Activated CD4-positive, alpha-beta T cell treated with anti-CD3 and anti-CD28 coated beads, Interleukin-2, amount 10 ng/mL, durations not matched to agents 7 days and 5 days (primary cell): Measurements from ENCODE around the gene CDC42EP5. TPM values are rescaled to one million over a fixed set of nuclear protein-coding genes. Genes with fewer than 3 reads are reported as not detected.
"Not testable (repeated sequence)": the region's sequence is repeated elsewhere in the genome, so short reads cannot be mapped to it uniquely, and the experiment has no call there.

Source experiments
- CTCF ChIA-PET: fragments of 350-600 bp; sonication (Branson Sonifier 250); formaldehyde crosslinking; loops from one replicate; lab custom pipeline; 2021; ENCODE audit warnings: antibody characterized with exemption; lab: Charles Lee
- POLR2A ChIA-PET: fragments of 350-600 bp; sonication (Branson Sonifier 250); formaldehyde crosslinking; loops from one replicate; lab custom pipeline; 2021; ENCODE audit warnings: antibody characterized with exemption; lab: Charles Lee
- DNase-seq: peaks from one replicate; pipeline ENCODE4 v3.0.0-alpha.2; 2020
- H3K27ac Mint-ChIP-seq: one replicate; pipeline ENCODE4 v1.8.0; 2021; ENCODE audit warnings: mild to moderate bottlenecking, moderate library complexity, mixed read lengths
- H3K27me3 Mint-ChIP-seq: one replicate; pipeline ENCODE4 v1.8.0; 2021; ENCODE audit warnings: mixed read lengths
- H3K36me3 Mint-ChIP-seq: one replicate; pipeline ENCODE4 v1.8.0; 2021; ENCODE audit warnings: low read depth, mixed read lengths
- H3K4me1 Mint-ChIP-seq: one replicate; pipeline ENCODE4 v1.8.0; 2021; ENCODE audit warnings: mixed read lengths
- H3K4me3 Mint-ChIP-seq: one replicate; pipeline ENCODE4 v1.8.0; 2021; ENCODE audit warnings: mild to moderate bottlenecking, moderate library complexity, mixed read lengths
- H3K9me3 Mint-ChIP-seq: one replicate; pipeline ENCODE4 v1.8.0; 2021; ENCODE audit warnings: mixed read lengths
- total RNA-seq, 2 experiments: library from RNA; stranded (reverse); gene quantifications; one replicate each; pipeline ENCODE4 v1.2.3, GENCODE V29; 2021

Gene CDC42EP5
- total RNA-seq, 2 experiments from 2014 or later, result not detected

- ChIA-PET CTCF (interaction anchor here (0.7 to 1.9 kb wide), 5 partner anchors 28 to 193 kb away, joined by 3 to 4 read pairs (median 3); no protein-coding TSS in a partner anchor), POLR2A (no interaction called here)
- DNase-seq, result peak; percentile 43
- H3K9me3 Mint-ChIP-seq, result no peaks in the 10 kb centered on the region
- no peak overlapping the region for H3K4me3 Mint-ChIP-seq
- H3K27me3 Mint-ChIP-seq, result peaks cover 31% of the 10 kb centered on the region
- peaks cover 16% of the 10 kb centered on the region for H3K4me1 Mint-ChIP-seq
- no peak overlapping the region for H3K27ac Mint-ChIP-seq
- no peaks in the 10 kb centered on the region for H3K36me3 Mint-ChIP-seq
These were observed 8.3 kb upstream of the CDC42EP5 start for GRCh38 chr19:54481326-54481930.

DNA sequence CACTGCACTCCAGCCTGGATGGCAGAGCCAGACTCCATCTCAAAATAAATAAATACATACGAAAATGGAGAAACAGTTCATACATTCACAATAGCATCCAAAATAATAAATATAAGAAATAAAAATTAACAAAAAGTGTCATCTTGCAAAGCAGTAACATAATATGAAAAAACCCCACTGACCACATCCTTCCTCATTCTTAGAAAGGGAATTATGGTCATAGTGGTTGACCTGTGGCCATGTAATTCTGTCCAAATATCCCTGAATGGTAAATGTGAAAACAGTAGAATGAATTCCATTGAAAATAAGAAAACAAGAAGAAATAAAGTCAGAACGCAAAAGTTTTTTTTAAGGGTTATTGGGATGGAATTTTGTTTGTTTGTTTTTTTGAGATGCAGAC lies 7.0 kb upstream of the CDC42EP5 start:
- peaks cover 23% of the 10 kb centered on the region for H3K27me3 Mint-ChIP-seq
- H3K4me3 Mint-ChIP-seq, result no peak overlapping the region
- ChIA-PET CTCF (interaction anchor here (1.9 kb wide), 1 partner anchor 194 kb away, joined by 4 read pairs; no protein-coding TSS in a partner anchor), POLR2A (no interaction called here)
- H3K27ac Mint-ChIP-seq, result no peak overlapping the region
- H3K9me3 Mint-ChIP-seq, result no peaks in the 10 kb centered on the region
- H3K4me1 Mint-ChIP-seq, result peaks cover 16% of the 10 kb centered on the region
- H3K36me3 Mint-ChIP-seq, result no peaks in the 10 kb centered on the region
- no peak for DNase-seq

DNA sequence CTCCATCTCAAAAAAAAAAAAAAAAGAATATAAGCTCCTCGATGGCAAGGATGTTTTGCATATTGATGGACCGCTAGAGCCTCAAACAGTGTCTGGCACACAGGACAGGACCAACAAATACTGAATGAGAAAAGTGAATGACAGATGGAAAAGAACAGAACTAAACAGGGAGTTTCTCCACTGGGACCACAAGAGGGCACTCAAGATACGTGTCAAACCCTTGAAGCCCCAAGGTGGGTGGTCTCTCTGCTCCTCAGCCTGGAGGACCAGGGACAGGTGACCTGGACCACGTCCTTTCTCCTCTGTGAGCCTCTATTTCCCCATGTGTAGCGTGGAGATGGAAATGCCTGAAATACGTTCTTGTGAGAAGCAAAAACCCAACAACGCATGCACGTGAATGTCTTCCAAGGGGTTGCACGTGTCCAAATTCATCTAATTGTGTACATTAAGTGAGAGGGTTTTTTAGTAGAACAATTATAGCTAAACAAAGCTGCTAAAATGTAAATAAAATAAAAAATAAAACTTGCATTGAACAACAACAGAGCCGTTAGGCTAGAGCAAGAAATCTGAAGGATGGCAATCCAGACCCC lies 5.7 kb upstream of the CDC42EP5 start:
- Mint-ChIP-seq H3K4me3 (no peak overlapping the region), H3K9me3 (no peaks in the 10 kb centered on the region), H3K27me3 (peaks cover 18% of the 10 kb centered on the region), H3K36me3 (no peaks in the 10 kb centered on the region), H3K27ac (no peak overlapping the region), H3K4me1 (peaks cover 16% of the 10 kb centered on the region)
- POLR2A ChIA-PET, result no interaction called here
- DNase-seq, result peak; percentile 54
- CTCF ChIA-PET, result interaction anchor here (0.5 to 1.8 kb wide), 4 partner anchors 13 to 198 kb away, joined by 3 to 5 read pairs (median 3); no protein-coding TSS in a partner anchor

GRCh38 chr19:54477650-54478049 lies 4.6 kb upstream of the CDC42EP5 start:
- Mint-ChIP-seq H3K4me1 (peaks cover 14% of the 10 kb centered on the region), H3K27me3 (peaks cover 20% of the 10 kb centered on the region), H3K36me3 (no peaks in the 10 kb centered on the region), H3K4me3 (no peak overlapping the region), H3K9me3 (no peaks in the 10 kb centered on the region), H3K27ac (no peak overlapping the region)
- no peak for DNase-seq
- ChIA-PET POLR2A (no interaction called here), CTCF (interaction anchor here (0.9 to 1.4 kb wide), 2 partner anchors 12 to 14 kb away, joined by 3 to 4 read pairs; partner anchors contain the start of gene LENG9)

DNA sequence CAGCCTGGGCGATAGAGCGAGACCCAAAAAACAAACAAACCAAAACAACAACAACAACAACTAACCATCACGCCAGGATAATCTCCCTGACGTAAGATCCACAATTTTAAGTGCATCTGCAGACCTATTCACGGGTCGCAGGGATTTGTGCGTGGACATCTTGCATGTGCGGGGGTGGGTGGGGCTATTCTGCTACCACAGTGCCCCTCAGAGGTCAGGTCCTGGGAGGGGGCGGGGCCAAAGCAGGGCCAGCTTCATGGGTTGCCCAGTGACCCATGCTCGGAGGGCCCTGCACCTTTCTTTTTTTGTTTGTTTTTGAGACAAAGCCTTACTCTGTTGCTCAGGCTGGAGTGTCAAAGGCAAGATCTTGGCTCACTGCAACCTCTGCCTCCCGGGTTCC lies 2.6 kb upstream of the CDC42EP5 start:
- CTCF ChIA-PET, result no interaction called here
- POLR2A ChIA-PET, result no interaction called here
- no peaks in the 10 kb centered on the region for H3K36me3 Mint-ChIP-seq
- H3K4me1 Mint-ChIP-seq, result peaks cover 6% of the 10 kb centered on the region
- H3K4me3 Mint-ChIP-seq, result no peak overlapping the region
- no peaks in the 10 kb centered on the region for H3K9me3 Mint-ChIP-seq
- DNase-seq, result no peak
- peaks cover 26% of the 10 kb centered on the region for H3K27me3 Mint-ChIP-seq
- no peak overlapping the region for H3K27ac Mint-ChIP-seq

DNA sequence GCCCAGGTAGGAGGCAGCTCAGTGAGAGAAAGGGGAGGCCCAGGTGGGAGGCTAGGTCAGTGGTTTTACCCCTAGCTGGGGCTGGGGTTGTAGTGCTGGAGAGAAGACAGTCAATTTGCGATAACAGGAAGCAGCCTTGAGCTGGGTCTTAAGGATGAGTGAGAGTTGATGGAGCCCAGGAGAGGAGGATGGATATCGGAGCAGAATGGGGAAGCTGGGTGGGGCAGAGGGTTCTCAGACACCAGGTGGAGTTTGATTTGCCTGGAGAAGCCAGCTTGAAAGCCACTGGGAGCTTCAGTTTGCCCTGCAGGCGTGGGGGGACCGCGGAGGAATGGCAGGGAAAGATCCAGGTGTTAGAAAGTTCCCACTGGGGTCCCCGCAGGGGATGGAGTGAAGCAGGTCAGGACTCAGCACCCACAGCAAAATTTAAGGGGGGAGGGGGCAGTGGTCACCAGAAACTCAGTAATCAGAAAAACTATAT lies 836 bp upstream of the CDC42EP5 start:
- Mint-ChIP-seq H3K27me3 (peaks cover 42% of the 10 kb centered on the region), H3K36me3 (no peaks in the 10 kb centered on the region), H3K27ac (no peak overlapping the region), H3K4me1 (peaks cover 4% of the 10 kb centered on the region), H3K9me3 (no peaks in the 10 kb centered on the region), H3K4me3 (no peak overlapping the region)
- no peak for DNase-seq
- CTCF ChIA-PET, result no interaction called here
- POLR2A ChIA-PET, result no interaction called here

DNA sequence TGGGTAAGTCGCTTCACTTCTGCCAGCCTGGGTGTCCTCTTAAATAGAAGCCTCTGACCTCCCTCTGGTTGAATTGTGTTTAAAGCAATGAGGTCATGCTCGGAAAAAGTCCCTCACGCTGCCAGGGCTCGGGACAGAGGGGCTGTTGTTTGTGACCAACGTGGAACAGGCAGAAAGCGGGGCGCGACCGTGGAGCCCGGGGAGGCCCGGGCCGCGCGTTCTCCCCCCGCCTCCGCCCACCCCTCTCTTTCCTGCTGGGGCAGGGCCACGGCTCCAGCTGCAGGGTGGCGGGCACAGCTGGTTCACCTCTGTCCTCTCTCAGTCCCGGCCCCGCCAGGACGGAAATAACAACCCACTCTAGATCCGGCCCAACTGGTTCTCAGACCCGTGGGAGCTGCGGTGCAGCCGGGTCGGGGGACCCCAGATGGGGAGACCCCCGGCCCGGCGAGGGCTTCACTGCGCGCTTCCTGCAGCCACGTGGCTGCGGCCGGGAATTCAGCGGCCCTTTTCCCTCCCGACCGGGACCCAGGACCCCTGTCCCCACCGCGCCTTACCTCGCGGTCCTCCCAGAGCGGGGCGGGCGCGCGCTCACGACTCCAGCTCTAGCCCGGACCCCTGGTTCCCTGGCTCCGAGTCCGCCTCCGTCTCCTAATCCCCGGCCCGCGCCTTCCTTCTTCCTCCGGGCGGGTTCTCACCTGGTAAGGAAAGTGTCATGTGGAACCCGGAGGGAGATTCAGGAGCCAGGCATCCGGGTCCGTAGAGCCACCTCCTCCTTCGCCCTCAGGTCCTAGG lies 1.9 kb downstream of the CDC42EP5 start:
- CTCF ChIA-PET, result no interaction called here
- Mint-ChIP-seq H3K27me3 (peaks cover 41% of the 10 kb centered on the region), H3K4me1 (peaks cover 4% of the 10 kb centered on the region), H3K9me3 (no peaks in the 10 kb centered on the region), H3K4me3 (no peak overlapping the region), H3K27ac (no peak overlapping the region), H3K36me3 (no peaks in the 10 kb centered on the region)
- no peak for DNase-seq
- POLR2A ChIA-PET, result no interaction called here

- Mint-ChIP-seq H3K4me1 (peaks cover 9% of the 10 kb centered on the region), H3K27ac (no peak overlapping the region)
These were observed 2.7 kb downstream of the CDC42EP5 start for GRCh38 chr19:54470276-54470887.

DNA sequence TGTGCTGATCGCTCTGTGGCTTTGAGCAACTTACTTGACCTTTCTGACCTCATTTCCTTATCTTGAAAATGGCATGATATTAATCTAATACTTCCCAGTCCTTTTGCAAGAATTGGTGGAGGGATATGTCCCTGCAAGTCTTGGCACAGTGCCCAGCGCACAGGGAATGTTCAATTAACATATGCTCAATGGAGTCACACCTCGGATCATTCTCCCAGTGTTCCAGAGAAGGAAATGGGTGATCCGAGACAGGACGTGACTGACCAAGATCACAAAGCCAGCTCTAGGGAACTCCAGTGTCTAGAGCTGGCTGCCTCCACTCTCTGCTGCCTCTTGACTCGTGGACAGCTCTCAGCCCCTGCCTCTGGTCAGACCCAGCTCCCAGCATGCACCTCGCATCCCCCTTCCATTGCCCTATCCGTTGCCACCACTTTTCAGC lies 3.6 kb downstream of the CDC42EP5 start:
- Mint-ChIP-seq H3K36me3 (no peaks in the 10 kb centered on the region), H3K4me3 (no peak overlapping the region), H3K9me3 (no peaks in the 10 kb centered on the region), H3K4me1 (peaks cover 12% of the 10 kb centered on the region), H3K27me3 (peaks cover 46% of the 10 kb centered on the region), H3K27ac (no peak overlapping the region)
- CTCF ChIA-PET, result interaction anchor here (0.6 to 1.2 kb wide), 2 partner anchors 13 to 78 kb away, joined by 3 to 4 read pairs; no protein-coding TSS in a partner anchor
- no peak for DNase-seq
- POLR2A ChIA-PET, result interaction anchor here (0.6 kb wide), 1 partner anchor 208 kb away, joined by 4 read pairs; no protein-coding TSS in a partner anchor

More at GRCh38 chr19:54470276-54470887, 2.7 kb downstream of the CDC42EP5 start:
- Mint-ChIP-seq H3K36me3 (no peaks in the 10 kb centered on the region), H3K9me3 (no peaks in the 10 kb centered on the region), H3K4me3 (no peak overlapping the region), H3K27me3 (peaks cover 47% of the 10 kb centered on the region)
- no peak for DNase-seq
- POLR2A ChIA-PET, result no interaction called here
- CTCF ChIA-PET, result interaction anchor here (0.6 to 1.2 kb wide), 2 partner anchors 14 to 79 kb away, joined by 3 to 4 read pairs; no protein-coding TSS in a partner anchor

DNA sequence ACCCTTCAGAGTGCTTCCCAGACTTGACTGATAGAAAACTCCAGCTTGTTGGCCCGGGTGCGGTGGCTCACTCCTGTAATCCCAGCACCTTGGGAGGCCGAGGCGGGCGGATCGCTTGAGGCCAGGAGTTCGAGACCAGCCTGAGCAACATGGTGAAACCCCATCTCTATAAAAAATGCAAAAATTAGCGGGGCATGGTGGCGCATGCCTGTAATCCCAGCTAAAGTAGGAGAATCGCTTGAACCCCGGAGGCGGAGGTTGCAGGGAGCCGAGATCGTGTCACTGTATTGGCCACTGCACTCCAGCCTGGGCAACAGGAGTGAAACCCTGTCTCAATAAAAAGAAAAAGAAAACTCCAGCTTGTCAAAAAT lies 7.0 kb downstream of the CDC42EP5 start:
- CTCF ChIA-PET, H3K36me3 Mint-ChIP-seq, POLR2A ChIA-PET, H3K27ac Mint-ChIP-seq, DNase-seq, H3K4me3 Mint-ChIP-seq, H3K9me3 Mint-ChIP-seq: not testable (repeated sequence)
- Mint-ChIP-seq H3K27me3 (peaks cover 38% of the 10 kb centered on the region), H3K4me1 (peaks cover 29% of the 10 kb centered on the region)

- Mint-ChIP-seq H3K4me1 (peaks cover 27% of the 10 kb centered on the region), H3K27ac (peak overlapping the region; percentile 9), H3K27me3 (peaks cover 34% of the 10 kb centered on the region), H3K4me3 (peak overlapping the region; percentile 41), H3K9me3 (no peaks in the 10 kb centered on the region), H3K36me3 (peaks cover 7% of the 10 kb centered on the region)
- DNase-seq, result no peak
- ChIA-PET POLR2A (no interaction called here), CTCF (interaction anchor here (1.0 kb wide), 1 partner anchor 12 kb away, joined by 3 read pairs; no protein-coding TSS in a partner anchor)
These were observed 7.5 kb downstream of the CDC42EP5 start for GRCh38 chr19:54465426-54466109.
